T-helper 17 cell (primary cell): ENCODE results near the gene ACCS. TPM values are rescaled to one million over a fixed set of nuclear protein-coding genes. Genes with fewer than 3 reads are reported as not detected.

ENCODE experiments used
- total RNA-seq, 4 donors: library from RNA in 2 of 4; stranded (reverse) in 2 of 4; gene quantifications; one replicate each; pipeline ENCODE4 v1.2.3 and lab custom pipeline; 2022 to 2026

Gene ACCS
- total RNA-seq, 2 donors from 2014 or later = 22.2 to 22.6 TPM

Other genes with a start within 250 kb of the ACCS start
- gene ALKBH3, start 185.4 kb upstream of the ACCS start, total RNA-seq = 10 to 100 TPM; 28.8 to 31.2 TPM
- gene C11orf96, start 123.6 kb upstream of the ACCS start, total RNA-seq = under 1 TPM in 1 of 2 donors, not detected in 1; 0.34 TPM
- under 1 TPM; 0.15 to 0.78 TPM for gene ACCSL, start 18.3 kb upstream of the ACCS start, total RNA-seq
- 10 to 100 TPM; 23.6 to 28.0 TPM for gene EXT2, start 29.4 kb downstream of the ACCS start, total RNA-seq
- gene ALX4, start 243.9 kb downstream of the ACCS start, total RNA-seq = not detected